NT2/D1 (cell line): ENCODE data around the gene DYNC1H1.

Experiments used
- SUZ12 ChIP-seq: IDR thresholded peaks from 2 replicates; pipeline ENCODE4 v1.6.1; 2011; ENCODE audit not compliant: insufficient read length, insufficient read depth; ENCODE audit errors: extremely low read depth
- YY1 ChIP-seq: IDR thresholded peaks from 2 replicates; pipeline ENCODE4 v1.6.1; 2011; ENCODE audit not compliant: insufficient read length, insufficient read depth
- ZNF274 ChIP-seq: IDR thresholded peaks from 2 replicates; pipeline ENCODE4 v1.6.1; 2011; ENCODE audit warnings: mild to moderate bottlenecking, low read depth, low read length

GRCh38 chr14:101953151-101953550 is 11.2 kb upstream of the DYNC1H1 start:
- TF ChIP-seq YY1 (no peak), SUZ12 (no peak), ZNF274 (no peak)
